ENCODE data around the gene CHRNE. TPM values are rescaled to one million over a fixed set of nuclear protein-coding genes. Genes with fewer than 3 reads are reported as not detected.
A peak's percentile ranks its signal among the peaks of the same experiment; 100 is the strongest.
"Not testable (repeated sequence)": the region's sequence is repeated elsewhere in the genome, so short reads cannot be mapped to it uniquely, and the experiment has no call there.

CHRNE gene
- total RNA-seq, 1 donor, result 4.9 TPM

DNA sequence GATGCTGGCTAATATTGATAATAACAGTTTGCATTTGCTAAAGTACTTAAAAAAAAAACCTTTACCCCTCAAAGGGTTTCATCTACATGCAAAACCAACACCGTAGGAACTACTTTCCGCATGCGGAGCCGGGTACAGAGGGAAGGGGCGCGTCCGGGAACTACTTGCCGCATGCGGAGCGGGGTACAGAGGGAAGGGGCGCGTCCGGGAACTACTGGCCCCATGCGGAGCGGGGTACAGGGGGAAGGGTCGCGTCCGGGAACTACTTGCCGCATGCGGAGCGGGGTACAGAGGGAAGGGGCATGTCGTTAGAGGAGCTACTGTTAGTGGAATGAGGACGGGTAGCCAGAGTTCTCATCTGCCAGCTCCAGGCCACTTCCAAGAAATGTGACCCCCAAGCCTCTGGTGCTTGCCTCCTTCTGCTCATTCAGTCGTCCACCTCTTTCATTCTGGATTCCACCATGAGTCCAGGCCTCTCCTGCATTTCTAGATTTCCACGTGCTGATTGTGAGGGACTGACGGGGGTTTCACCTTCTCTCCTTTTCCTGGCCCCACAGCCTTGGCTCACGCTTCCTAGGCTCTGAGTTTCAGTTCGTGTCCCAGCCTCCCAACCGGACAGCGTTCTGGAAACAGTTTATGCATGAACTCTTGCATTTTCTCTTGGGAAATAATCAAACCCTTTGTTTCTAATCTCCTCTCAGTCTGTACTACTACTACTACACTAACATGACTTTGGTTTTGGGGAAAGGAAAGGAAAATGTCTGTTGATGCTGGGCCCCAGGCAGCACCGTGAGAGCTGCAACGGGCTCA is 42.9 kb downstream of the CHRNE start:
- DNase-seq (ENCODE audit: low read depth), result peak; percentile 22
- no peak overlapping the region for H3K4me3 ChIP-seq (ENCODE audit: low read depth, low read length)
- TF ChIP-seq, protein P1, sequence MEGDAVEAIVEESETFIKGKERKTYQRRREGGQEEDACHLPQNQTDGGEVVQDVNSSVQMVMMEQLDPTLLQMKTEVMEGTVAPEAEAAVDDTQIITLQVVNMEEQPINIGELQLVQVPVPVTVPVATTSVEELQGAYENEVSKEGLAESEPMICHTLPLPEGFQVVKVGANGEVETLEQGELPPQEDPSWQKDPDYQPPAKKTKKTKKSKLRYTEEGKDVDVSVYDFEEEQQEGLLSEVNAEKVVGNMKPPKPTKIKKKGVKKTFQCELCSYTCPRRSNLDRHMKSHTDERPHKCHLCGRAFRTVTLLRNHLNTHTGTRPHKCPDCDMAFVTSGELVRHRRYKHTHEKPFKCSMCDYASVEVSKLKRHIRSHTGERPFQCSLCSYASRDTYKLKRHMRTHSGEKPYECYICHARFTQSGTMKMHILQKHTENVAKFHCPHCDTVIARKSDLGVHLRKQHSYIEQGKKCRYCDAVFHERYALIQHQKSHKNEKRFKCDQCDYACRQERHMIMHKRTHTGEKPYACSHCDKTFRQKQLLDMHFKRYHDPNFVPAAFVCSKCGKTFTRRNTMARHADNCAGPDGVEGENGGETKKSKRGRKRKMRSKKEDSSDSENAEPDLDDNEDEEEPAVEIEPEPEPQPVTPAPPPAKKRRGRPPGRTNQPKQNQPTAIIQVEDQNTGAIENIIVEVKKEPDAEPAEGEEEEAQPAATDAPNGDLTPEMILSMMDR (IDR thresholded peaks at IDR 0.05; ENCODE audit: insufficient read depth, low read length), result no peak

DNA sequence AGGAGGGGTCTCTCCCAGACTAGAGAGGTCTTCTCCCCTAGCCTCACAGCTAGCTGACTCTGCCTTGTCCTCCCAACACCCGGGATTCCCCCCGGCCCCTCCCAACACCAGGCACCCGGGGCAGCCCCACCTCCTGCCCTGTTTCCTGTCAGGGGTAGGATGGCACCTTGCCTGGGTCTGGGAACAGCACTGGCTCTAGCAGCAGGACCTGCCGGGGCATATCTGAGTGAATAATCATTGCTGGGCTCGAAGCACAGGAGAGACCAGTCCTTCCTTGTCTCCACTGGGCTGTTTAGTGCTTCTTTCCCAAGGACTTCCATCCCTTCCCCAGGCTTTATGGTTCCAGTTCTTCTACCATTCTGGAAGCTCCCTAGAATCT is 44.0 kb downstream of the CHRNE start:
- TF ChIP-seq, protein P1 (IDR thresholded peaks at IDR 0.05; ENCODE audit: insufficient read depth, low read length), result no peak
- DNase-seq (ENCODE audit: low read depth), result peak; percentile 59

DNA sequence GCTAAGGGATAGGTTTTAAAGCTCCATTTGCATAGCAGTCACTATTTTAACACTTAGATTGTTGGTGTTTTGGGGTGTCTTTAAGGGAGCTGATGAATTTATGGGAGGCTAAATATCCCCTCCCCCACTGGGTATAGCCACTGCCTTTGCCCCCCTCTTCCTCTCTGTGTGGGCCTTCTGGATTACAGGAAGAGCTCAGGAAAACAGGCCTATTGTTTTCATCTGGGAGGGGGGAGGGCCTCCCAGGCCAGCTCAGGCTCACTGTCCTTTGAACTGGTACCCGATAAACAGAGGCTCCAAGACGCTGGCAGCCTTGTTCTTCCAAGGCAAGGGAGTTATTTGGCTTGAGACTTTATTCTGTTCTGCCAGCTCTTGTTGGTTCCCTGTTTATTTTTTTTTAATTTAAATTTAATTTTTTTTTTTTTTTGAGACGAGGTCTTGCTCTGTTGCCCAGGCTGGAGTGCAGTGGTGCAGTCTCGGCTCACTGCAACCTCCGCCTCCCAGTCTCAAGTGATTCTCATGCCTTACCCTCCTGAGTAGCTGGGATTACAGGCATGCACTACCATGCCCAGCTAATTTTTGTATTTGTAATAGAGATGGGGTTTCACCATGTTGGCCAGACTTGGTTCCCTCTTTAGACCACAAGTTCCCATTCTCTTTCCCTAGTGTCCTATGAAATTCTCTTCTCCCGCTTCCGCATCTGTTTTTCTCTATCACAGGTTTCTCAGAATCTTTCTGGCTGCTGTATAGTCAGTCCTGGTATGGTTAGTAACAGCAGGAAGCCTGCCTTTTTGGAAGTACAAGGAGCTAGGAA is 44.6 kb downstream of the CHRNE start:
- peak; percentile 36 for DNase-seq (ENCODE audit: low read depth)
- no peak overlapping the region for H3K4me3 ChIP-seq (ENCODE audit: low read depth, low read length)
- TF ChIP-seq, protein P1 (IDR thresholded peaks at IDR 0.05; ENCODE audit: insufficient read depth, low read length), result no peak

More for the DNA sequence above, 44.0 kb downstream of the CHRNE start:
- H3K4me3 ChIP-seq (ENCODE audit: low read depth, low read length), result no peak overlapping the region

DNA sequence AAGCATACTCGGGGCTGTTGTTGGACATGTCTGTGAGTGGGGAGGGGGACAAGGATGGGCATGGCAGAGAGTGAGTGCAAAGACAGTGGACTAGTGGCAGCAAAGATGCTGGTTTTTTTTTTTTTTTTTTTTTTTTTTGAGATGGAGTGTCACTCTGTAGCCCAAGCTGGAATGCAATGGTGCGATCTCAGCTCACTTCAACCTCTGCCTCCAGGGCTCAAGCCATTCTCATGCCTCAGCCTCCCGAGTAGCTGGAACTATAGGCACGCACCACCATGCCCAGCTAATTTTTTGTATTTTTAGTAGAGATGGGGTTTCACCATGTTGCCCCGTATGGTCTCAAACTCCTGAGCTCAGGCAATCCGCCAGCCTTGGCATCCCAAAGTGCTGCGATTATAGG is 45.6 kb downstream of the CHRNE start:
- DNase-seq (ENCODE audit: low read depth); H3K4me3 ChIP-seq (ENCODE audit: low read depth, low read length): not testable (repeated sequence)

DNA sequence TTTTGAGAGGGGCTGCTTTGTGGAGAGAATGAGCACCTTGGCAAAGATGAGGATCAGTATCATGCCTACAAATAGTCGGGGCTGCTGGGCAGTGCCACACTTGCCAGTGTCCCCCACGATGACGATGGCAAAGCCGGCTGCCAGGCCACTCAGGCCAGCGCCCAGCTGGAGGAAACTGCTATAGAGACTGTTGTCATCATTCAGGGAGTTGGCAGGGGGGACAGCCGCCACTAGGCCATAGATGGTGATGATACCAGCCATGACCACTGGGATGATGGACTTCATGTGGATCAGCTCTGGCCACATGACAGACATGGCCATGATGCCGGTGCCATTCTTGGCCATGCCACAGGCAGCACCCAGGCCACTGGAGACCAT is 46.0 kb downstream of the CHRNE start:
- TF ChIP-seq, protein P1 (IDR thresholded peaks at IDR 0.05; ENCODE audit: insufficient read depth, low read length), result no peak
- no peak for DNase-seq (ENCODE audit: low read depth)

DNA sequence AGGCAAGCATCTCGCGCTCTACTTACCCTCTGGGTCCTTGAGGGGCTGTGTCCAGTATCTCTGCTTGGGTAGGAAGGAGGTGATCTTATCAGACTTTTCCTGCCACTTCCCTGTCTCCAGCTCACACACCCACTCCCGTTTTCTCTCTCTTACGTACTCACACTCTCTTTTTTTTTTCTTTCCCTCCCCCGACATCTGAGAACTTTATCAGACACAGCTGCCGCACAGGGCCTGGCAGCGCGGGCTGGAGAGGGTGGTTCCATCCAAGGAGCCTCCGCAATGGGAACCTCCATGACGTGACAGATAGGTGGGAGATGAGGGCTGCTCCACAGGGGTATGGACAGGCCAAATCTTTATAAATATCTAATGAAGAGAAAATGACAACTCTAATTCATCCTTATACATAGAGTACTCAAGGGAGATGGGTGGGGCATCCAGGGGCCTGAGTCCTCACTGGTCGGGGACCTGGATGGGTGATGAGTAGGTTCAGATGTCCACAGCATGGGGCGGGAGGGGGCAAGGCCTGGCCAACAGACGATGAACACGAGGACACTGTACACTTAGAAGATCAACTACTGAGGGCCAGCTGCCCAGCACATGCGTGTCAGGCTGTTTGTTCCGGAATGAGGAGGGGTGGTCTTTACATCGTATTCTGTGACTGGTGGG is 46.5 kb downstream of the CHRNE start:
- DNase-seq (ENCODE audit: low read depth), result no peak
- H3K4me3 ChIP-seq (ENCODE audit: low read depth, low read length), result no peak overlapping the region
- TF ChIP-seq, protein P1 (IDR thresholded peaks at IDR 0.05; ENCODE audit: insufficient read depth, low read length), result no peak

More for the DNA sequence above, 46.0 kb downstream of the CHRNE start:
- H3K4me3 ChIP-seq (ENCODE audit: low read depth, low read length), result no peak overlapping the region

Measured in fibroblast of the aortic adventitia (primary cell).